ENCODE measurements around the gene RABEP1. TPM values are rescaled to one million over a fixed set of nuclear protein-coding genes. Genes with fewer than 3 reads are reported as not detected.

The RABEP1 gene
- polyA plus RNA-seq, 1 of the 3 experiments (the other 2 are of a cell fraction), result 9.7 TPM

- 78% methylated on average over 4 of the region's 4 CpGs for WGBS (ENCODE audit: low lambda C conversion rate)
These were observed 12.7 kb upstream of the RABEP1 start for GRCh38 chr17:5269241-5269960.

More at GRCh38 chr17:5269241-5269960, 12.7 kb upstream of the RABEP1 start:
- no peak overlapping the region for H3K4me3 ChIP-seq (ENCODE audit: low read depth in 2 of 2, low read length in 1 of 2)
- no peaks in the 10 kb centered on the region for H4K20me1 ChIP-seq (ENCODE audit: insufficient read depth)
- no peak overlapping the region for H3K9ac ChIP-seq
- no peaks in the 10 kb centered on the region for H3K9me3 ChIP-seq
- H3K79me2 ChIP-seq (ENCODE audit: insufficient read depth), result no peaks in the 10 kb centered on the region
- CTCF ChIA-PET, result interaction anchor here (1.0 to 1.3 kb wide), 2 partner anchors 19 to 170 kb away, joined by 3 to 5 read pairs; partner anchors contain the start of gene C1QBP
- no peak overlapping the region for H3K27ac ChIP-seq (ENCODE audit: low read depth in 2 of 2, low read length in 1 of 2)
- no peak overlapping the region for H3K4me2 ChIP-seq
- H3K4me1 ChIP-seq (ENCODE audit: control insufficient read depth in 1 of 2, insufficient read depth in 2 of 2, low read depth in 1 of 2, low read length in 1 of 2), result peaks cover 0 to 4% of the 10 kb centered on the region in 2 experiments; a peak in 1 of 4 replicates
- POLR2A ChIA-PET, result no interaction called here
- no peaks in the 10 kb centered on the region for H3K9me2 ChIP-seq
- H3K36me3 ChIP-seq (replicated peaks in 1 of 2; ENCODE audit: control insufficient read depth in 1 of 2, insufficient read depth in 2 of 2, low read length in 1 of 2), result no peaks in the 10 kb centered on the region
- no peak for DNase-seq
- TF ChIP-seq TCF12 (IDR thresholded peaks at IDR 0.05) (no peak), ZBTB33 (IDR thresholded peaks at IDR 0.05; ENCODE audit: borderline replicate concordance, low read depth) (no peak), NRF1 (IDR thresholded peaks at IDR 0.05; ENCODE audit: low read depth, low read length) (no peak), SMC3 (IDR thresholded peaks at IDR 0.05; ENCODE audit: low read depth, low read length) (no peak), USF1 (IDR thresholded peaks at IDR 0.05; ENCODE audit: borderline replicate concordance, low read depth) (no peak), PBX3 (IDR thresholded peaks at IDR 0.05) (no peak), FOXJ3 (CRISPR knock-in tag; IDR thresholded peaks at IDR 0.05) (no peak), EP300 (IDR thresholded peaks at IDR 0.05; ENCODE audit: borderline replicate concordance in 1 of 2, low read depth in 1 of 2, low read length in 1 of 2) (no peak), NFIC (IDR thresholded peaks at IDR 0.05; ENCODE audit: borderline replicate concordance) (no peak), MXI1 (IDR thresholded peaks at IDR 0.05; ENCODE audit: low read depth, low read length) (no peak), FOXM1 (IDR thresholded peaks at IDR 0.05; ENCODE audit: low read depth) (no peak), RFX5 (IDR thresholded peaks at IDR 0.05; ENCODE audit: low read length) (no peak), RCOR1 (IDR thresholded peaks at IDR 0.05; ENCODE audit: low read length) (no peak), TEAD4 (IDR thresholded peaks at IDR 0.05; ENCODE audit: borderline replicate concordance, insufficient read depth) (no peak), USF2 (IDR thresholded peaks at IDR 0.05; ENCODE audit: borderline replicate concordance, low read depth, low read length) (no peak), POLR2AphosphoS5 (IDR thresholded peaks at IDR 0.05; ENCODE audit: low read depth, low read length) (no peak), IRF3 (IDR thresholded peaks at IDR 0.05; ENCODE audit: low read depth, low read length) (no peak)
- H3K27me3 ChIP-seq (ENCODE audit: insufficient read depth), result no peaks in the 10 kb centered on the region
- H3F3A ChIP-seq (replicated peaks; ENCODE audit: insufficient read depth), result no peaks in the 10 kb centered on the region
- no peak overlapping the region for H2AFZ ChIP-seq (ENCODE audit: low read depth)
